ENCODE data around the gene ZNF775.
"Not testable (repeated sequence)": the region's sequence is repeated elsewhere in the genome, so short reads cannot be mapped to it uniquely, and the experiment has no call there.

The ZNF775 gene

GRCh38 chr7:150384406-150385301 is 5.5 kb downstream of the ZNF775 start:
- no peak for TF ChIP-seq CTCF (IDR thresholded peaks at IDR 0.05; ENCODE audit: low read depth, low read length, missing control alignments)
- in situ Hi-C loops (cut with HindIII; ENCODE audit: low sequenced_read_pairs): no loop called here
- no peak overlapping the region for H3K4me3 ChIP-seq (ENCODE audit: low read depth, low read length)
- DNase-seq (ENCODE audit: low read depth): no peak

GRCh38 chr7:150385302-150385723 is 6.2 kb downstream of the ZNF775 start:
- in situ Hi-C loops (cut with HindIII; ENCODE audit: low sequenced_read_pairs): no loop called here
- H3K4me3 ChIP-seq (ENCODE audit: low read depth, low read length): no peak overlapping the region
- no peak for TF ChIP-seq CTCF (IDR thresholded peaks at IDR 0.05; ENCODE audit: low read depth, low read length, missing control alignments)

GRCh38 chr7:150385884-150386283 is 6.8 kb downstream of the ZNF775 start:
- H3K4me3 ChIP-seq (ENCODE audit: low read depth, low read length); in situ Hi-C loops (cut with HindIII; ENCODE audit: low sequenced_read_pairs); DNase-seq (ENCODE audit: low read depth): not testable (repeated sequence)

More at GRCh38 chr7:150385302-150385723, 6.2 kb downstream of the ZNF775 start:
- DNase-seq (ENCODE audit: low read depth): no peak

- H3K4me3 ChIP-seq (ENCODE audit: low read depth, low read length): no peak overlapping the region
- DNase-seq (ENCODE audit: low read depth): no peak
- no peak for TF ChIP-seq CTCF (IDR thresholded peaks at IDR 0.05; ENCODE audit: low read depth, low read length, missing control alignments)
- in situ Hi-C loops (cut with HindIII; ENCODE audit: low sequenced_read_pairs): no loop called here
These were observed 9.2 kb downstream of the ZNF775 start for GRCh38 chr7:150388306-150388705.

GRCh38 chr7:150388709-150389531 is 9.8 kb downstream of the ZNF775 start:
- DNase-seq (ENCODE audit: low read depth): peak; percentile 56
- in situ Hi-C loops (cut with HindIII; ENCODE audit: low sequenced_read_pairs): no loop called here
- no peak overlapping the region for H3K4me3 ChIP-seq (ENCODE audit: low read depth, low read length)
- TF ChIP-seq CTCF (IDR thresholded peaks at IDR 0.05; ENCODE audit: low read depth, low read length, missing control alignments): peak; percentile 83

- H3K4me3 ChIP-seq (ENCODE audit: low read depth, low read length): no peak overlapping the region
- TF ChIP-seq CTCF (IDR thresholded peaks at IDR 0.05; ENCODE audit: low read depth, low read length, missing control alignments): no peak
- in situ Hi-C loops (cut with HindIII; ENCODE audit: low sequenced_read_pairs): no loop called here
- no peak for DNase-seq (ENCODE audit: low read depth)
These were observed 10.3 kb downstream of the ZNF775 start for GRCh38 chr7:150389532-150389816.

GRCh38 chr7:150390205-150390604 is 11.1 kb downstream of the ZNF775 start:
- DNase-seq (ENCODE audit: low read depth): no peak
- no peak for TF ChIP-seq CTCF (IDR thresholded peaks at IDR 0.05; ENCODE audit: low read depth, low read length, missing control alignments)
- H3K4me3 ChIP-seq (ENCODE audit: low read depth, low read length): no peak overlapping the region
- in situ Hi-C loops (cut with HindIII; ENCODE audit: low sequenced_read_pairs): no loop called here
